Caco-2 (cell line): Measurements from ENCODE around the gene ADGRD1. TPM values are rescaled to one million over a fixed set of nuclear protein-coding genes. Genes with fewer than 3 reads are reported as not detected.

Experiments
- BruUV-seq: library from RNA; stranded (reverse); fragments of 400-500 nt; replicated peaks from 2 replicates; lab custom pipeline; 2021; lab: Mats Ljungman, UMichigan
- CTCF ChIA-PET: fragments of 300-600 bp; sonication (Branson Sonifier 250); formaldehyde crosslinking; loops from one replicate; lab custom pipeline; 2022; ENCODE audit warnings: antibody characterized with exemption; lab: Charles Lee
- POLR2A ChIA-PET: fragments of 300-600 bp; sonication (Branson Sonifier 250); formaldehyde crosslinking; loops from one replicate; lab custom pipeline; 2022; ENCODE audit warnings: antibody characterized with exemption; lab: Charles Lee
- DNase-seq, 2 experiments: peaks; one replicate each; pipeline versions ENCODE4 v3.0.0 to v3.0.0-alpha.2; 2020 to 2022
- H3K27me3 ChIP-seq: replicated peaks from 2 replicates; pipeline ENCODE4 v1.6.0; 2011; ENCODE audit warnings: low read length; ENCODE audit not compliant: control insufficient read depth, insufficient read depth
- H3K36me3 ChIP-seq: 2 replicates; pipeline ENCODE4 v1.5.1; 2011; ENCODE audit warnings: low read length; ENCODE audit not compliant: control insufficient read depth, insufficient read depth
- H3K4me1 ChIP-seq: fragments of 250-450 bp; sonication (Bioruptor Pico); 2 replicates; pipeline ENCODE4 v1.5.1; 2020; ENCODE audit warnings: mild to moderate bottlenecking
- H3K4me3 ChIP-seq: 2 replicates; pipeline ENCODE4 v1.5.1; 2011; ENCODE audit warnings: low read depth, mild to moderate bottlenecking, control low read depth, low read length
- H3K9me3 ChIP-seq: fragments of 250-450 bp; sonication (Bioruptor Pico); 2 replicates; pipeline ENCODE4 v1.5.1; 2020; ENCODE audit warnings: mild to moderate bottlenecking, moderate library complexity
- H3K27ac Mint-ChIP-seq: one replicate; pipeline ENCODE4 v1.8.0; 2022; ENCODE audit warnings: mixed read lengths; ENCODE audit not compliant: unreplicated experiment
- H3K27me3 Mint-ChIP-seq: one replicate; pipeline ENCODE4 v1.8.0; 2022; ENCODE audit warnings: mixed read lengths; ENCODE audit not compliant: insufficient read depth, unreplicated experiment
- H3K36me3 Mint-ChIP-seq: one replicate; pipeline ENCODE4 v1.8.0; 2022; ENCODE audit warnings: mild to moderate bottlenecking, mixed read lengths; ENCODE audit not compliant: insufficient read depth, unreplicated experiment
- H3K4me1 Mint-ChIP-seq: one replicate; pipeline ENCODE4 v1.8.0; 2022; ENCODE audit warnings: low read depth, mixed read lengths; ENCODE audit not compliant: unreplicated experiment
- H3K4me3 Mint-ChIP-seq: one replicate; pipeline ENCODE4 v1.8.0; 2022; ENCODE audit warnings: mild to moderate bottlenecking, moderate library complexity, mixed read lengths; ENCODE audit not compliant: unreplicated experiment
- H3K9me3 Mint-ChIP-seq: one replicate; pipeline ENCODE4 v1.8.0; 2022; ENCODE audit warnings: mixed read lengths; ENCODE audit not compliant: unreplicated experiment
- intact Hi-C: fragments of 100-400 bp; cut with micrococcal nuclease; formaldehyde crosslinking; loops from one replicate; pipeline ENCODE4 v1.10.0; 2022; ENCODE audit not compliant: unreplicated experiment
- total RNA-seq: library from RNA; stranded (reverse); gene quantifications from 2 replicates; pipeline ENCODE4 v1.2.3, GENCODE V29; 2022
- TF ChIP-seq, protein P1 (sequence below), 2 experiments: fragments of 200-600 bp in 1 of 2; IDR thresholded peaks; 1 replicate in 1 of 2; 2 replicates in 1 of 2; pipeline versions ENCODE4 v1.5.1 to v1.8.0; 2011 to 2022; ENCODE audit warnings: antibody characterized with exemption in 1 of 2, control low read depth in 1 of 2, inconsistent platforms in 1 of 2, low read depth in 1 of 2, low read length in 1 of 2, mild to moderate bottlenecking in 1 of 2, moderate library complexity in 1 of 2; ENCODE audit not compliant: insufficient read depth in 1 of 2, severe bottlenecking in 1 of 2, unreplicated experiment in 1 of 2

ADGRD1 gene
- total RNA-seq, 1 experiment from 2014 or later, result 3.6 TPM

DNA sequence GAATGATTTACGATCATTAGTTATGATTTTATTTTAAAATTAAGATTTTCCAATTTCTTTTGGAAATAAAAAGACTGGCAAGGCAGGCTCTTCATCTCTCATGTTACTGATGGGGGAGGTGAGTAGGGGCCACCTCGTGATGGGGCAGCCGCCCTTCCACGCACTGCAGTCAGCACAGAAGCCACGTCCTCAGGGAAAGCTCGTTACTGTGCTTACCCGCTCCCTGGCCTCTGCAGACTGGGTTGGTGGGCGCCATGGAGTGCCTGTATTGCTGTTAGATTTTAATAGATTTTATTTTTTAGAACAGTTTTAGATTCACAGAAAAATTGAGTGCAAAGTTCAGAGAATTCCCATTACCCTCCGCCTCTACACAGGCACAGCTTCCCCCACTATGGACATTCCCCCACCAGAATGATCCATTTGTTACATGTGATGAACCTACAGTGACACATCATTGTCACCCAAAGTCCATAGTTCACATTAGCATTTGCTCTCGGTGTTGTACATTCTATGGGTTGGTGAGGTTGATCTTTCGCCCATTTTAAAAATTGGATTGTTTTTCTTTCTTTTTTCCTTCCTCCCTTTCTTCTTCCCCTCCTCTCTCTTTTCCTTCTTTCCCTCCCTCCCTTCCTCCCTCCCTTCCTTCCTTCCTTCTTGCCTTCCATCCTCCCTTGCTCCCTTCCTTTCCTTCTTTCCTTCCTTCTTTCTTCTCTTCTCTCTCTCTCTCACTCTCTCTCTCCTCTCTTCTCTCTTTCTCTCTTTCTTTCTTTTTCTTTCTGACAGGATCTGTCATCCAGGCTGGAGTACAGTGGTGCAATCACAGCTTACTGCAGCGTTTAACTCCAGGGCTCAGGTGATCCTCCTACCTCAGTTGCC, 30.7 kb downstream of the ADGRD1 start:
- Histone ChIP-seq H3K4me3 (no peak overlapping the region), H3K4me1 (peaks cover 6% of the 10 kb centered on the region), H3K36me3 (no peaks in the 10 kb centered on the region), H3K27me3 (no peaks in the 10 kb centered on the region), H3K9me3 (no peaks in the 10 kb centered on the region)
- H3K27ac Mint-ChIP-seq, result no peak overlapping the region
- H3K9me3 Mint-ChIP-seq, result no peaks in the 10 kb centered on the region
- peaks cover 7% of the 10 kb centered on the region for H3K4me1 Mint-ChIP-seq
- no peak overlapping the region for H3K4me3 Mint-ChIP-seq
- H3K36me3 Mint-ChIP-seq, result no peaks in the 10 kb centered on the region
- DNase-seq, result no peak
- POLR2A ChIA-PET, result no interaction called here
- CTCF ChIA-PET, result no interaction called here
- intact Hi-C loops, result no loop called here
- peaks cover 8% of the 10 kb centered on the region for H3K27me3 Mint-ChIP-seq
- TF ChIP-seq, protein P1, sequence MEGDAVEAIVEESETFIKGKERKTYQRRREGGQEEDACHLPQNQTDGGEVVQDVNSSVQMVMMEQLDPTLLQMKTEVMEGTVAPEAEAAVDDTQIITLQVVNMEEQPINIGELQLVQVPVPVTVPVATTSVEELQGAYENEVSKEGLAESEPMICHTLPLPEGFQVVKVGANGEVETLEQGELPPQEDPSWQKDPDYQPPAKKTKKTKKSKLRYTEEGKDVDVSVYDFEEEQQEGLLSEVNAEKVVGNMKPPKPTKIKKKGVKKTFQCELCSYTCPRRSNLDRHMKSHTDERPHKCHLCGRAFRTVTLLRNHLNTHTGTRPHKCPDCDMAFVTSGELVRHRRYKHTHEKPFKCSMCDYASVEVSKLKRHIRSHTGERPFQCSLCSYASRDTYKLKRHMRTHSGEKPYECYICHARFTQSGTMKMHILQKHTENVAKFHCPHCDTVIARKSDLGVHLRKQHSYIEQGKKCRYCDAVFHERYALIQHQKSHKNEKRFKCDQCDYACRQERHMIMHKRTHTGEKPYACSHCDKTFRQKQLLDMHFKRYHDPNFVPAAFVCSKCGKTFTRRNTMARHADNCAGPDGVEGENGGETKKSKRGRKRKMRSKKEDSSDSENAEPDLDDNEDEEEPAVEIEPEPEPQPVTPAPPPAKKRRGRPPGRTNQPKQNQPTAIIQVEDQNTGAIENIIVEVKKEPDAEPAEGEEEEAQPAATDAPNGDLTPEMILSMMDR (IDR thresholded peaks at IDR 0.05; ENCODE audit: insufficient read depth in 1 of 2, low read depth in 1 of 2, low read length in 1 of 2, severe bottlenecking in 1 of 2, unreplicated experiment in 1 of 2), result no peak
- no TSS peak for BruUV-seq

DNA sequence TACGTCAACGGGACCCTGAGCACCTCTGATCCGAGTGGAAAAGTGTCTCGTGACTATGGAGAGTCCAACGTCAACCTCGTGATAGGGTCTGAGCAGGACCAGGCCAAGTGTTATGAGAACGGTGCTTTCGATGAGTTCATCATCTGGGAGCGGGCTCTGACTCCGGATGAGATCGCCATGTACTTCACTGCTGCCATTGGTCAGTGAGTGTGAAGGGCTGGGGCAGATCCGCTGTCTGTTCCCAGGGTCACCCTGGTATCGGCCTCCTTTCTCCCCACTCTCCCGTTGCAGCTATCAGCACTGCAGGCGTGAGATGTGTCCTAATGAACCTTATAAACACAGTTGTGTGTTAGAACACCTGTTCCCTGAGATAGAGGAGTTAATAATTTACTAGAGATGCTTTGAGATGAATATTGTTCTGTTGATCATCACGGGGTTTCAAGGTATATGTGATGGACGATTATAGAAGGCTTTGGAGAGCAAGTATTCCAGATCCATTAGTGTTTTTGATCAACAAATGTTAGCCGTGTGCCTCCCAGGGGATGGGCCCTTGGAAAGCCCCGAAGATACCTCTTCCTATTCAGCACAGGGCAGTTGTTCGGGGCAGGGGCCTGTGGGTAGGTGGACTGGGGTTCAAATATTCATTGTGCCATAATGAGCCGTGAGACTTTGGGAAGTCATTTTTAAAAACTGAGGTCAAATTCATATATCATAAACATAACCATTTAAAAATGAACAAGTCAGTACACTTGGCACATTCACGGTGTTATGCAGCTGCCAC, 33.6 kb downstream of the ADGRD1 start:
- Histone ChIP-seq H3K36me3 (no peaks in the 10 kb centered on the region), H3K9me3 (no peaks in the 10 kb centered on the region), H3K4me3 (no peak overlapping the region), H3K4me1 (peaks cover 6% of the 10 kb centered on the region), H3K27me3 (no peaks in the 10 kb centered on the region)
- no peaks in the 10 kb centered on the region for H3K9me3 Mint-ChIP-seq
- TF ChIP-seq, protein P1 (IDR thresholded peaks at IDR 0.05; ENCODE audit: insufficient read depth in 1 of 2, low read depth in 1 of 2, low read length in 1 of 2, severe bottlenecking in 1 of 2, unreplicated experiment in 1 of 2), result no peak
- H3K27me3 Mint-ChIP-seq, result peaks cover 8% of the 10 kb centered on the region
- peaks cover 7% of the 10 kb centered on the region for H3K4me1 Mint-ChIP-seq
- H3K36me3 Mint-ChIP-seq, result no peaks in the 10 kb centered on the region
- no peak overlapping the region for H3K4me3 Mint-ChIP-seq
- no peak overlapping the region for H3K27ac Mint-ChIP-seq
- ChIA-PET CTCF (no interaction called here), POLR2A (no interaction called here)
- intact Hi-C loops, result no loop called here
- BruUV-seq, result no TSS peak
- DNase-seq, result peak in 1 of 2 experiments; percentile 48

DNA sequence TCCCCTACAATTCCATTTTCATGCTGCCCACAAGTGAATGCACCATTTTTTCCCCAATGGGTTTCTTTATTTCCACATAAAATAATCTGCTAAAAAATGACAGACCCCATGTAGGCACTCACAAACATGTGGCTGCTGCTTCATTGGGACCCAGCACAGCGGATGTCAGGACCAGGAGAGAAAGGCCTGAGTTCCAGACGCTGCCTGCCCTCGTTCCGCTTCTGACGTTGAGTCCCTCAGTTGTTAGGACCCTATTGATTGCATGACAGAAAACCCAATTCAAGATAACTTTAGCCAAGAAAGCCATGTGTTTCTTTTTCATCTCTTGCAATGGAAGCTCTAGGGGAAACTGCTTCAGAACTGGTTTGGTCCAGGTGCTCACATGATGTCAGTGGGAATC, 34.6 kb downstream of the ADGRD1 start:
- TF ChIP-seq, protein P1 (IDR thresholded peaks at IDR 0.05; ENCODE audit: insufficient read depth in 1 of 2, low read depth in 1 of 2, low read length in 1 of 2, severe bottlenecking in 1 of 2, unreplicated experiment in 1 of 2), result no peak

More for the DNA sequence above, 34.6 kb downstream of the ADGRD1 start:
- Mint-ChIP-seq H3K36me3 (no peaks in the 10 kb centered on the region), H3K27me3 (peaks cover 8% of the 10 kb centered on the region), H3K27ac (no peak overlapping the region), H3K9me3 (no peaks in the 10 kb centered on the region), H3K4me1 (peaks cover 7% of the 10 kb centered on the region), H3K4me3 (no peak overlapping the region)
- ChIA-PET CTCF (no interaction called here), POLR2A (no interaction called here)
- no TSS peak for BruUV-seq
- Histone ChIP-seq H3K9me3 (no peaks in the 10 kb centered on the region), H3K36me3 (no peaks in the 10 kb centered on the region), H3K4me1 (peaks cover 6% of the 10 kb centered on the region), H3K27me3 (no peaks in the 10 kb centered on the region), H3K4me3 (no peak overlapping the region)
- DNase-seq, result no peak
- intact Hi-C loops, result no loop called here
